Colonic mucosa (tissue), 4 donors: Measurements from ENCODE around the gene GHRHR. TPM values are rescaled to one million over a fixed set of nuclear protein-coding genes. Genes with fewer than 3 reads are reported as not detected.

ENCODE experiments used
- DNase-seq: peaks from one replicate; pipeline ENCODE4 v3.0.0-alpha.2; 2020
- H3K27ac ChIP-seq: fragments of 200-600 bp; one replicate; pipeline ENCODE4 v1.8.0; 2021
- H3K27me3 ChIP-seq: fragments of 200-600 bp; one replicate; pipeline ENCODE4 v1.8.0; 2021
- H3K36me3 ChIP-seq: fragments of 200-600 bp; one replicate; pipeline ENCODE4 v1.8.0; 2021
- H3K4me1 ChIP-seq: fragments of 200-600 bp; one replicate; pipeline ENCODE4 v1.8.0; 2021; ENCODE audit warnings: mild to moderate bottlenecking
- H3K4me3 ChIP-seq: fragments of 200-600 bp; one replicate; pipeline ENCODE4 v1.8.0; 2021
- H3K9ac ChIP-seq, 2 donors: one replicate each; pipeline ENCODE4 v1.7.0; 2013; ENCODE audit warnings: control low read depth in 2 of 2, low read depth in 2 of 2, low read length in 2 of 2
- H3K9me3 ChIP-seq: fragments of 200-600 bp; one replicate; pipeline ENCODE4 v1.8.0; 2021
- intact Hi-C: fragments of 100-400 bp; cut with DNase I; formaldehyde crosslinking; loops from one replicate; pipeline ENCODE4 v1.14.1; 2022
- total RNA-seq, 2 donors: library from RNA; stranded (reverse); fragmentation: NEBNext Ultra II Directional in 1 of 2; extraction: Animal tissue kit (Norgen Biotek cat#: 25700) in 1 of 2; gene quantifications; one replicate each; pipeline ENCODE4 v1.2.1, GENCODE V29; 2021
- TF ChIP-seq, protein P1 (sequence below): fragments of 200-600 bp; IDR thresholded peaks from one replicate; pipeline ENCODE4 v1.8.0; 2022; ENCODE audit warnings: antibody characterized with exemption, mild to moderate bottlenecking
- donor health status: healthy.
- donor health status: DM: no; HTN: no; CAD: no.
- donor health status: DM: no; HTN: no; CAD: no.

GHRHR gene
- total RNA-seq, 2 donors from 2014 or later = not detected

DNA sequence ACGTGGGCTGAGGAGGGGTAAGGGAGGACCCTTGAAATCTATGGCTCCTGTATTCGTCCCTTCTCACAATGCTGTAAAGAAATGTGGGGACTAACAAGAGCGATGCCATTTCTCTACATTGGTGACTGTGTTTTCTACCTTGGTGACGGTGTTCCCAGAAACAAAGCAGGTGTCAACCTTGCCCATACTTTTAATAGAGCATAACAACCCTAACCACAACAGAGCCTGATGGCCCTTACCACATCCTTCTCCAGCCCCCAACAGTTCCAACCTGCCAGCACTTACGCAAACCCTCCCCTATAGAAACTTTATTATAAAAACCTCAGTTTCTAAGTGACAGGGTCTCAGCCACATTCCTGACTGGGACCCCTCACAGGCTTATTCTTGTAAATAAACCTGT lies 60.1 kb downstream of the GHRHR start:
- TF ChIP-seq, protein P1, sequence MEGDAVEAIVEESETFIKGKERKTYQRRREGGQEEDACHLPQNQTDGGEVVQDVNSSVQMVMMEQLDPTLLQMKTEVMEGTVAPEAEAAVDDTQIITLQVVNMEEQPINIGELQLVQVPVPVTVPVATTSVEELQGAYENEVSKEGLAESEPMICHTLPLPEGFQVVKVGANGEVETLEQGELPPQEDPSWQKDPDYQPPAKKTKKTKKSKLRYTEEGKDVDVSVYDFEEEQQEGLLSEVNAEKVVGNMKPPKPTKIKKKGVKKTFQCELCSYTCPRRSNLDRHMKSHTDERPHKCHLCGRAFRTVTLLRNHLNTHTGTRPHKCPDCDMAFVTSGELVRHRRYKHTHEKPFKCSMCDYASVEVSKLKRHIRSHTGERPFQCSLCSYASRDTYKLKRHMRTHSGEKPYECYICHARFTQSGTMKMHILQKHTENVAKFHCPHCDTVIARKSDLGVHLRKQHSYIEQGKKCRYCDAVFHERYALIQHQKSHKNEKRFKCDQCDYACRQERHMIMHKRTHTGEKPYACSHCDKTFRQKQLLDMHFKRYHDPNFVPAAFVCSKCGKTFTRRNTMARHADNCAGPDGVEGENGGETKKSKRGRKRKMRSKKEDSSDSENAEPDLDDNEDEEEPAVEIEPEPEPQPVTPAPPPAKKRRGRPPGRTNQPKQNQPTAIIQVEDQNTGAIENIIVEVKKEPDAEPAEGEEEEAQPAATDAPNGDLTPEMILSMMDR = no peak
- Histone ChIP-seq H3K27me3 (no peaks in the 10 kb centered on the region), H3K27ac (no peak overlapping the region), H3K36me3 (no peaks in the 10 kb centered on the region), H3K9ac (no peak overlapping the region), H3K9me3 (no peaks in the 10 kb centered on the region), H3K4me1 (no peaks in the 10 kb centered on the region), H3K4me3 (no peak overlapping the region)
- DNase-seq = no peak
- intact Hi-C loops = no loop called here

DNA sequence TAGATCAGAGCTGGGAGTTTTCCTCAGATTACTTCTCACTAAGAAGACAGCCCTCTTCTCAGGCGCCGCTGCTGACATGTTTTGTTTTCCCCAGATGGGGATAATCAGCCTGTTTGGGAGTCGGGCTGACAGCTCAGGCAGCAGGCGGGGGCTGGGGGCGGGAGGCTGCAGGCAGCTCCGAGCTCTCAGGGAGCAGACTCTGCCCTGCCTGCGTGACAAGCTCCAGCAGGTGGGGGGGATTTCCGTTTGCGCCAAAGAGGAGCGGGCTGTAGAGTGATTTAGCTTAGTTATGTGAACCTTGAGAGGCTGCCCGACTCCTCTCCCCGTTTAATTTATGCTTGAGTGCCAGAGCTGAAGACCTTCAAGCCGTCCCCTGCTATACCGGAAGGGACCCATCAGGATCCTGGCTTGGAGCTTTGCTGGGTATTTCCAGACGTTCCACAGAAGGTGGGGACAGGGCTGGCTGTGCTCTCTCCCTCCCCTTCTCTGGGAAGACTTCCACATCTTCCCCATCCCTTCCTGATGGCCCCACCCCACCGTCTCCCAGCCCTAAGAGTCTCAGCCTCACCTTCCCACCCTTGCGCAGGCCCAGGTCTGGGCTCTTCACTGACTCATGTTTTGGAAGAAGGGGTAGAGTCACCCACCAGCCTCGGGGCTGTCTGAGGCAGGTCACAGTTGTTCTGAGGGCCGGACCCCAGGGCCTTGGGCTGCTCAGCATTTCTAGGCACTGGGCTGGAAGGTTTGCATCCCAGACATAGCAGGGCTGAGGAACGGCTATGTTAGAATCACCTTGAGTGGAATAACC lies 63.6 kb downstream of the GHRHR start:
- Histone ChIP-seq H3K27ac (no peak overlapping the region), H3K9me3 (no peaks in the 10 kb centered on the region), H3K36me3 (no peaks in the 10 kb centered on the region), H3K4me1 (no peaks in the 10 kb centered on the region), H3K4me3 (no peak overlapping the region), H3K27me3 (no peaks in the 10 kb centered on the region), H3K9ac (no peak overlapping the region)
- intact Hi-C loops = no loop called here
- TF ChIP-seq, protein P1 = no peak
- peak; percentile 20 for DNase-seq

DNA sequence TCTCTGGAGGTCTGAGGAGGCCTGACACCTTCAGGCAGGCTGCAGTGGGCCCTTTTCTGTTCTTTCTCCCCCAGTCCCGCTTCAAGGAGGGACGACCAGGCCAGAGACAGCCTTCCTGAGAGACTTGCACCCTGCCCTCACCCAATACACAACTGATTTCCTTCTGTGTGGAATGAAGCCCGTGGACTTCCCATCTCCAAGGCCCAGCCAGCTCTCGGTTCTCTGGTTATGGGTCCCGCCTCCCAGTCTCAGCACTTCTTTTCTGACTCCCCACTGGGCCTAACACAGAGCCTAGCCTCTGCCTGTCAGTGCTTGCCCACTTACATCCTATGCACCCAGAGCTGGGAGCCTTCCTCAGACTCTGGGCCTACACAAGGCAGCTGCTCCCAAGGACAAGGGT lies 64.3 kb downstream of the GHRHR start:
- DNase-seq = no peak
- no peak overlapping the region for H3K9ac ChIP-seq
- no peak overlapping the region for H3K4me3 ChIP-seq
- TF ChIP-seq, protein P1 = no peak
- intact Hi-C loops = no loop called here
- H3K27ac ChIP-seq = no peak overlapping the region
- no peaks in the 10 kb centered on the region for H3K36me3 ChIP-seq
- no peaks in the 10 kb centered on the region for H3K27me3 ChIP-seq
- H3K4me1 ChIP-seq = no peaks in the 10 kb centered on the region
- H3K9me3 ChIP-seq = no peaks in the 10 kb centered on the region

DNA sequence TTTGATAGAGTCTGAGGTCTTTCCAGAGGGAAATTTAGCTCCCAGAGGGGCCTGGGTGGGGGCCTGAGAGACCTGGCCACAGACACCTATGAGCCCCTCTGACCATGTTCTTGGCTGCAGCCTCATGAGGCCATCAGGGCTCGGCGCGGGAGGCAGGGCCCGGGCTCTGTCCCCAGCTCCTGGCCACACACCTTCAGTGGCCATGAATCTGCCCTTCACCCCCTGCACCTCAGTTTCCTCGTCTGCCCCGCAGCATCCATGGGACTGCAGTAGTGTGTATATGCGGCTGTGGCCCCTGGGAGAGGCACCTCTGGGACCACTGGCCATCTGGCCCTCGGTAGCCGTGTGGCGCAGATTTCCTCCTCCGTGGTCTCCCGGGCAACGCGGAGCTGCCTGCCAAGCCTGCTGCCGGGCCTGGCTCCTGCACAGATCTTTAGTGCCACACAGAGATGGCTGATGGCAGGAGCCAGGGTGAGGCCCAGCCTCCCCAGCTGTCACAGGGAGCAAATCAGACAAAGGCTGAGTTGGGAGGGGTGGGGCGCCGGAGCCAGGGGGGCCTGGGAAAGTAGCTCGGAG lies 64.8 kb downstream of the GHRHR start:
- TF ChIP-seq, protein P1 = no peak
- no peak overlapping the region for H3K4me3 ChIP-seq
- H3K4me1 ChIP-seq = no peaks in the 10 kb centered on the region
- H3K36me3 ChIP-seq = no peaks in the 10 kb centered on the region
- H3K9ac ChIP-seq = no peak overlapping the region
- H3K27ac ChIP-seq = no peak overlapping the region
- intact Hi-C loops = no loop called here
- no peaks in the 10 kb centered on the region for H3K9me3 ChIP-seq
- no peaks in the 10 kb centered on the region for H3K27me3 ChIP-seq
- no peak for DNase-seq

Other genes with a start within 250 kb of the GHRHR start
- 1 to 10 TPM; 2.3 to 6.0 TPM for gene INMT, start 211.8 kb upstream of the GHRHR start, total RNA-seq
- 1 to 10 TPM; 2.2 to 4.2 TPM for gene MINDY4, start 192.5 kb upstream of the GHRHR start, total RNA-seq
- gene AQP1, start 52.1 kb upstream of the GHRHR start, total RNA-seq = 10 to 100 TPM; 33.9 to 47.4 TPM
- under 1 TPM; 0.37 to 0.90 TPM for gene ADCYAP1R1, start 88.4 kb downstream of the GHRHR start, total RNA-seq